Measurements from ENCODE around the gene KRTAP16-1.
A peak's percentile ranks its signal among the peaks of the same experiment; 100 is the strongest.

KRTAP16-1 gene

DNA sequence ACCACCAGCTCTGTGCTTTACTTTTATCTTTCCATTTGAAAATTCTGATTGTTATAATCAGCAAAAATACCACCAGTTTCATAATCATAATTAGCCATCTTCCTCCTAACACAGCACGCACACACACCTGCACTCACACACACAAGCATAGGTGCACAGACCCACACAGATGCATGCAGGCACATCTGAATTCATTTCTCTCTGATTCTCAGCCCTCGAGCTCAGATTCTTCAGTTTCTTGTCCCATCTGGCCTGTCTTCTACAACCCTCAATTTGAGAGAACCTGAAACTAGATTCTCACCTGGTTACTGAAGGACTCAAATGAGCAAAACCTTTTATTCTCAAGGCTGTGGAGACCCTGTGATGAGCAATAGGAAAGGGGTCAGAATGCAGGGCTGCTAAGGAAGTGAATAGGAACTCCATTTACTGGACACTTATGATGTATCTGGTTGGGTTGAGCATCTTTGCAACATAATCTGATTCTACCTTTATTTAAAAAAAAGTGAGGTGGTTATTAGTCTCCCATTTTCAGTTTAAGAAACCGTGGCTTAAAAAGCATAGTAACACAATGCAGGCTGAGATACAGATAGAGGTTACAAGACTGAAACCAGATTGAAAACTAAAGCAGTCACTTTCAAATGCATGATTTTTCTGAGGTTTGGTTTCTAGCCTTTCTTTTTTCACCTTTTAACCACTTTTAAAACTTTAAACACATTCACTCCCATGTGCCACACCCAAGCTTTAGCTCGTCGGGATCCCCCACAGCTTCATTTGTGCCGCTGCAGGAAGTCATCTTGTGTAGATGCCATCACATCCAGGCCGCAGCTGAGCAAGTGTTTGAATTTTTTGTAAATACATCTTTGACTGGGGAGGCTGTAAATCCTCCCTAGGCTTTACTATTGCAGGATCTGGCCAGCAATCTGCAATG lies 32.1 kb upstream of the KRTAP16-1 start:
- TF ChIP-seq EZH2phosphoT487 (IDR thresholded peaks at IDR 0.05; ENCODE audit: low read depth): no peak
- TF ChIP-seq, protein P1, sequence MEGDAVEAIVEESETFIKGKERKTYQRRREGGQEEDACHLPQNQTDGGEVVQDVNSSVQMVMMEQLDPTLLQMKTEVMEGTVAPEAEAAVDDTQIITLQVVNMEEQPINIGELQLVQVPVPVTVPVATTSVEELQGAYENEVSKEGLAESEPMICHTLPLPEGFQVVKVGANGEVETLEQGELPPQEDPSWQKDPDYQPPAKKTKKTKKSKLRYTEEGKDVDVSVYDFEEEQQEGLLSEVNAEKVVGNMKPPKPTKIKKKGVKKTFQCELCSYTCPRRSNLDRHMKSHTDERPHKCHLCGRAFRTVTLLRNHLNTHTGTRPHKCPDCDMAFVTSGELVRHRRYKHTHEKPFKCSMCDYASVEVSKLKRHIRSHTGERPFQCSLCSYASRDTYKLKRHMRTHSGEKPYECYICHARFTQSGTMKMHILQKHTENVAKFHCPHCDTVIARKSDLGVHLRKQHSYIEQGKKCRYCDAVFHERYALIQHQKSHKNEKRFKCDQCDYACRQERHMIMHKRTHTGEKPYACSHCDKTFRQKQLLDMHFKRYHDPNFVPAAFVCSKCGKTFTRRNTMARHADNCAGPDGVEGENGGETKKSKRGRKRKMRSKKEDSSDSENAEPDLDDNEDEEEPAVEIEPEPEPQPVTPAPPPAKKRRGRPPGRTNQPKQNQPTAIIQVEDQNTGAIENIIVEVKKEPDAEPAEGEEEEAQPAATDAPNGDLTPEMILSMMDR (IDR thresholded peaks at IDR 0.05; ENCODE audit: low read depth, low read length): no peak
- no peaks in the 10 kb centered on the region for H3K27me3 ChIP-seq (ENCODE audit: low read depth, low read length)
- no peaks in the 10 kb centered on the region for H3K79me2 ChIP-seq (ENCODE audit: low read length)
- no peak overlapping the region for H3K9ac ChIP-seq (ENCODE audit: low read length)
- peaks cover 31% of the 10 kb centered on the region for H3K4me1 ChIP-seq (ENCODE audit: low read length)
- H3K36me3 ChIP-seq (replicated peaks; ENCODE audit: low read depth, low read length): no peaks in the 10 kb centered on the region
- H4K20me1 ChIP-seq (ENCODE audit: insufficient read depth, low read length): no peaks in the 10 kb centered on the region
- no peak overlapping the region for H3K4me3 ChIP-seq (ENCODE audit: low read length)
- H3K9me3 ChIP-seq (ENCODE audit: insufficient read depth, low read length): peaks cover 4% of the 10 kb centered on the region
- no peak overlapping the region for H2AFZ ChIP-seq (ENCODE audit: low read depth, low read length)
- H3K27ac ChIP-seq (ENCODE audit: low read length): no peak overlapping the region
- H3K4me2 ChIP-seq (ENCODE audit: low read length): peak overlapping the region; percentile 50

DNA sequence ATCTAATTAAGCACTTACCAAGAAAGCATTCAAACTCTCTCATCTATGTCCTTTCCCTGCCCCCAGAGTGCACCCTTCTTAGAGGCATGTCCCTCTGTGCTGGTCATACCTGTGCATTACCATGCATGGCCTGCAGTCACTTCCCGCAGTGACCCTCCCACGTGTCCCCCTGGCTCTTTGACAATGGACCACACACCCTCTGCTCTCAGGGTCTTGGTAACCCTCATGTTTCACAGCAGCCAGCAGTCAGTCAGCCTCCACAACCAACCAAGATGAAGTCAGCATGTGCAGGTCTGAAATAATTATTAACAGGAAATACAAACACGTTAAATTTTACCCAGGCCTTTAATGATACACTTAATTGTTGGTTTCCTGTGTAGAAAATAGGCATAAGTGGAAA lies 31.4 kb upstream of the KRTAP16-1 start:
- H4K20me1 ChIP-seq (ENCODE audit: insufficient read depth, low read length): no peaks in the 10 kb centered on the region
- TF ChIP-seq, protein P1 (IDR thresholded peaks at IDR 0.05; ENCODE audit: low read depth, low read length): no peak
- TF ChIP-seq EZH2phosphoT487 (IDR thresholded peaks at IDR 0.05; ENCODE audit: low read depth): no peak
- H3K4me3 ChIP-seq (ENCODE audit: low read length): peak overlapping the region; percentile 29
- H3K79me2 ChIP-seq (ENCODE audit: low read length): no peaks in the 10 kb centered on the region
- H3K4me2 ChIP-seq (ENCODE audit: low read length): peak overlapping the region; percentile 50
- H3K4me1 ChIP-seq (ENCODE audit: low read length): peaks cover 32% of the 10 kb centered on the region
- no peak overlapping the region for H2AFZ ChIP-seq (ENCODE audit: low read depth, low read length)
- H3K9me3 ChIP-seq (ENCODE audit: insufficient read depth, low read length): peaks cover 4% of the 10 kb centered on the region
- H3K36me3 ChIP-seq (replicated peaks; ENCODE audit: low read depth, low read length): no peaks in the 10 kb centered on the region
- H3K27ac ChIP-seq (ENCODE audit: low read length): peak overlapping the region; percentile 14; the same call in 1 of the 2 replicates
- no peaks in the 10 kb centered on the region for H3K27me3 ChIP-seq (ENCODE audit: low read depth, low read length)
- H3K9ac ChIP-seq (ENCODE audit: low read length): no peak overlapping the region

DNA sequence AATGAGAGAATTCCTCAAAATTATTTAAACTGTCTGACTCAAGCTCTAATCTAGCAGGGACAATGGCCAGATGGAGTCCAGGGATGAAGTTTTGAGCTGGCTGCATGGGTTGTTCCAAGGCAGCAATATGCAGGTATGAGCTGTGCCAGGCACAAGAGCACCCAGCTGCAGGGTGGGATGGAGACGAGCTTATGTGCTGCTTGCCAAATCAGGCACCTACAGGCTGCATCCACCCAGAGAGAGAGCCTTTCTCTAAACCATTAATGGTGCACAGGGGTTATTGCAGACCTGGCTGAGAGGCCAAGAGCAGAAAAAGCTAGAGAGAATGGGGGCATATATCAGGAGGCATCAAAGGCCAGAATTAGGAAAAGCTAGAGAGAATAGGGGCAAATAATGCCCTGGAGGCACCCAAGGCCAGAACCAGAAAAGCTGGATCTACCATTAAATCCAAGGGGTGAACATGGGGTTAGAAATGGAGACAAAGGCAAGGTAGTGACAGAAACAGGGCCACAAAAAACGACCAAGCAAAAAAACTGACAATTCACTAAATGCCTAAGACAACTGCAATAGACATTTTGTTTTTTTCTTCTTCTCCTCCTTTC lies 30.6 kb upstream of the KRTAP16-1 start:
- no peaks in the 10 kb centered on the region for H4K20me1 ChIP-seq (ENCODE audit: insufficient read depth, low read length)
- no peaks in the 10 kb centered on the region for H3K79me2 ChIP-seq (ENCODE audit: low read length)
- H3K27me3 ChIP-seq (ENCODE audit: low read depth, low read length): no peaks in the 10 kb centered on the region
- H3K36me3 ChIP-seq (replicated peaks; ENCODE audit: low read depth, low read length): no peaks in the 10 kb centered on the region
- H3K27ac ChIP-seq (ENCODE audit: low read length): peak overlapping the region; percentile 14; the same call in 1 of the 2 replicates
- peaks cover 40% of the 10 kb centered on the region for H3K4me1 ChIP-seq (ENCODE audit: low read length)
- peaks cover 4% of the 10 kb centered on the region for H3K9me3 ChIP-seq (ENCODE audit: insufficient read depth, low read length)
- H3K4me3 ChIP-seq (ENCODE audit: low read length): no peak overlapping the region
- peak overlapping the region; percentile 50 for H3K4me2 ChIP-seq (ENCODE audit: low read length)
- H3K9ac ChIP-seq (ENCODE audit: low read length): no peak overlapping the region
- no peak for TF ChIP-seq EZH2phosphoT487 (IDR thresholded peaks at IDR 0.05; ENCODE audit: low read depth)
- TF ChIP-seq, protein P1 (IDR thresholded peaks at IDR 0.05; ENCODE audit: low read depth, low read length): no peak
- H2AFZ ChIP-seq (ENCODE audit: low read depth, low read length): no peak overlapping the region

DNA sequence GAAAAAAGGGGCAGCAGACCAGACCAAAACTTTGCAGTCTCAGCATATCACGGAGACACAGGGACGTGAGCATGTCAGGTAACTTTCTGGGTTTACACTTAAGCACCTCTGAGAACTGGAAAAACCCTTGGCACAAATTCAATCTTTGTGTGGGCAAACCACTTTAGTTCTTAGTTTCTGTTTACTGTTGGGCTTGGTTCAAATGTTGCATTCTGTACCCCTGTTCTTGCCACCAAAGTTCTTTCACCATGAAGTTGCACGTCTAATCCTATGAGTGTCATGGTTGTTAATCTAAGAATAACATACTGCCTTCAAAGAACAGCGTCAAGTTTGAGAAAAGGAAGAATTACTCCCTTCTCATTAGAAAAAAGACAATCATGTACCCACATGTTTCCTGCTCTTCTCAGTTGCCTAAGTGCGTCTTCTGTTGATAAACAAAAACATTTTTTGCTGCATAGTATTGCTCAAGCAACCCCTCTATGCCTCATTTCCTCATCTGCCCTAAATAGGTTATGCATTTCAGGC lies 29.9 kb upstream of the KRTAP16-1 start:
- H3K9me3 ChIP-seq (ENCODE audit: insufficient read depth, low read length): peaks cover 4% of the 10 kb centered on the region
- no peaks in the 10 kb centered on the region for H3K79me2 ChIP-seq (ENCODE audit: low read length)
- peaks cover 46% of the 10 kb centered on the region for H3K4me1 ChIP-seq (ENCODE audit: low read length)
- H3K4me3 ChIP-seq (ENCODE audit: low read length): no peak overlapping the region
- H3K36me3 ChIP-seq (replicated peaks; ENCODE audit: low read depth, low read length): no peaks in the 10 kb centered on the region
- H4K20me1 ChIP-seq (ENCODE audit: insufficient read depth, low read length): no peaks in the 10 kb centered on the region
- TF ChIP-seq, protein P1 (IDR thresholded peaks at IDR 0.05; ENCODE audit: low read depth, low read length): no peak
- TF ChIP-seq EZH2phosphoT487 (IDR thresholded peaks at IDR 0.05; ENCODE audit: low read depth): no peak
- H2AFZ ChIP-seq (ENCODE audit: low read depth, low read length): peak overlapping the region; percentile 29; the same call in 1 of the 2 replicates
- peak overlapping the region; percentile 31 for H3K4me2 ChIP-seq (ENCODE audit: low read length)
- no peak overlapping the region for H3K9ac ChIP-seq (ENCODE audit: low read length)
- H3K27ac ChIP-seq (ENCODE audit: low read length): peak overlapping the region; percentile 9; the same call in 1 of the 2 replicates
- no peaks in the 10 kb centered on the region for H3K27me3 ChIP-seq (ENCODE audit: low read depth, low read length)
